ENCODE results near the gene EXOSC1.
"Not testable (repeated sequence)": the region's sequence is repeated elsewhere in the genome, so short reads cannot be mapped to it uniquely, and the experiment has no call there.

EXOSC1 gene

DNA sequence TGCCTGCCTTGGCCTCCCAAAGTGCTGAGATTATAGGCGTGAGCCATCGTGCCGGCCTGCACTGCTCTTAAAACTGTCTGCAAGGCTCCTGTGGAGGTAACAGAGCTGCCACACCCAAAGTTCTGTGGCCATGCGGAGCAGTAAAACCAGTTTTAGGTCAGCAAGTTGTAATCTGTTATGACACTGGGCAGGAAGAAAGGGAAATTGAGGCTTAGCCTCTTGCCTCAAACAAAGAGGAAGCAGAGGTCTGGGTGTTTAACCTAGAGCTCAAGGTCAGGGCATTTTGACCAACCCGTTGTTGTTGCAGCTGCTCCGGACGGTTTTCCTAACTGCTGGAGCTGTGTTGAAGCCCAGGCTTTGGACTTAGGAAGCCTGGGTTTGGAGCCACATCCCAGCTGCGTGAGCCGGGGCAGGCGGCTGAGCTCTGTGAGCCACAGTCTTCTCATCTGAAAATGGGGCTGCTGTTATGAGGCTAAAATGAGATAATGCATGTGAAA, 37.3 kb downstream of the EXOSC1 start:
- no peak overlapping the region for H3K4me3 ChIP-seq (ENCODE audit: low read length)
- TF ChIP-seq, protein P1, sequence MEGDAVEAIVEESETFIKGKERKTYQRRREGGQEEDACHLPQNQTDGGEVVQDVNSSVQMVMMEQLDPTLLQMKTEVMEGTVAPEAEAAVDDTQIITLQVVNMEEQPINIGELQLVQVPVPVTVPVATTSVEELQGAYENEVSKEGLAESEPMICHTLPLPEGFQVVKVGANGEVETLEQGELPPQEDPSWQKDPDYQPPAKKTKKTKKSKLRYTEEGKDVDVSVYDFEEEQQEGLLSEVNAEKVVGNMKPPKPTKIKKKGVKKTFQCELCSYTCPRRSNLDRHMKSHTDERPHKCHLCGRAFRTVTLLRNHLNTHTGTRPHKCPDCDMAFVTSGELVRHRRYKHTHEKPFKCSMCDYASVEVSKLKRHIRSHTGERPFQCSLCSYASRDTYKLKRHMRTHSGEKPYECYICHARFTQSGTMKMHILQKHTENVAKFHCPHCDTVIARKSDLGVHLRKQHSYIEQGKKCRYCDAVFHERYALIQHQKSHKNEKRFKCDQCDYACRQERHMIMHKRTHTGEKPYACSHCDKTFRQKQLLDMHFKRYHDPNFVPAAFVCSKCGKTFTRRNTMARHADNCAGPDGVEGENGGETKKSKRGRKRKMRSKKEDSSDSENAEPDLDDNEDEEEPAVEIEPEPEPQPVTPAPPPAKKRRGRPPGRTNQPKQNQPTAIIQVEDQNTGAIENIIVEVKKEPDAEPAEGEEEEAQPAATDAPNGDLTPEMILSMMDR (conservative IDR thresholded peaks at IDR 0.05; ENCODE audit: low read depth, low read length), result no peak
- no peak for DNase-seq (ENCODE audit: low read depth)

DNA sequence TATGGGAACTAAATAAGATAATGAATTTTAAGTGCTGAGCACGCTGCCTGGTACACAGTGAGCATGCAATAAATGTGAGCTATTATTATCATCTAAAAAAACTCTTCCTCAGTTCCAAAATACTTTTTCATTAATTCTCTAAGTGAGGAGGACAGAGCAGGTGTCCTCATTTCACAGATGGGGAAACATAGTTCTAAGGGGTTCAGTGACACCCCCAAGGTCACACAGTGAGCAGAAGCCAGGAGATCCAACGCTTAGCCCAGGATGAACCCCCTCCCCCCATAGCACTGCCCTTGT, 37.9 kb downstream of the EXOSC1 start:
- TF ChIP-seq, protein P1 (conservative IDR thresholded peaks at IDR 0.05; ENCODE audit: low read depth, low read length), result no peak
- no peak for DNase-seq (ENCODE audit: low read depth)
- H3K4me3 ChIP-seq (ENCODE audit: low read length), result no peak overlapping the region

DNA sequence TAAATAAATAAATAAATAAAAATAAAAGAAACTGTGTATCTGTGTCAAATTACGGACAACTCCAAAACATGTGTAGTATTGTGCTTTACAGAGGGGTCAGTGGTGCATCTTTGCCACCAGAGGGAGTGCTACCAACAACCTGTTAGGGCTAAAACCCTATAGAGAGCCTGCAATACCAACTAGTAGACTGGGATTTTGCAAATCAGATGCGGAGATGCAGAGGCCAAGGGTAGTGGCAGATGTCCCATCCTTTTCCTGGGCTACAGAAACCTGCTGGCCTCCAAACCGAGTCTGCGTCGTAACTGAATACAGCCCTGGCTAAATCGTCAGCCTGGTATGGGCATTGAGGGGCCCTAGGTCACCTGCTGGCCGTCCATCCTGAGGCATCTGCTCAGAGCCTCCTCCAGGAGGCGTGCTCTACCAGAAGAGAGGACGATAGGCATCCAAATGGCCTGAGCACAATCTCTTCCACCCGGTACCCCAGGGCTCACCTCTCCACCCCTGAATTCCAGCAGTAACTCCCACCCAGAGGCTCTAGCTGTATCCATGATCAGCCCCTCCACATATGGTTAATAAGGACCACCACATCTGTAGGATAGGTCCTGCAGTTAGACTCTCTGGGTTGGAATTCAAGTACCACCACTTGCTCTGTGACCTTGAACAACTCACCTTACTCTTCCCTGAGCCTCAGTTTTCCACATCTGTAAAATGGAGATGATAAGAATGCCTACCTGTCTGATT, 38.4 kb downstream of the EXOSC1 start:
- peak overlapping the region; percentile 28 for H3K4me3 ChIP-seq (ENCODE audit: low read length)
- no peak for DNase-seq (ENCODE audit: low read depth)
- TF ChIP-seq, protein P1 (conservative IDR thresholded peaks at IDR 0.05; ENCODE audit: low read depth, low read length), result peak; percentile 73

DNA sequence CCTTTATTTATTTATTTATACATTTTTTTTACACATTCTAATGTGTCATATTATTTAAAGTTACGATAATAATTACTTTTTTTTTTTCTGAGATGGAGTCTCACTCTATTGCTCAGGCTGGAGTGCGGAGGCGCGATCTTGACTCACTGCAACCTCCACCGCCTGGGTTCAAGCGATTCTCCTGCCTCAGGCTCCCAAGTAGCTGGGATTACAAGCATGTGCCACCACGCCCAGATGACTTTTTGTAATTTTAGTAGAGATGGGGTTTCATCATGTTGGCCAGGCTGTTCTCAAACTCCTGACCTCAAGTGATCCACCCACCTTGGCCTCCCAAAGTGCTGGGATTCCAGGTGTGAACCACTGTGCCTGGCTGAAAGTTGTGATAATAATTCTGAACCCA, 39.3 kb downstream of the EXOSC1 start:
- DNase-seq (ENCODE audit: low read depth); H3K4me3 ChIP-seq (ENCODE audit: low read length): not testable (repeated sequence)

DNA sequence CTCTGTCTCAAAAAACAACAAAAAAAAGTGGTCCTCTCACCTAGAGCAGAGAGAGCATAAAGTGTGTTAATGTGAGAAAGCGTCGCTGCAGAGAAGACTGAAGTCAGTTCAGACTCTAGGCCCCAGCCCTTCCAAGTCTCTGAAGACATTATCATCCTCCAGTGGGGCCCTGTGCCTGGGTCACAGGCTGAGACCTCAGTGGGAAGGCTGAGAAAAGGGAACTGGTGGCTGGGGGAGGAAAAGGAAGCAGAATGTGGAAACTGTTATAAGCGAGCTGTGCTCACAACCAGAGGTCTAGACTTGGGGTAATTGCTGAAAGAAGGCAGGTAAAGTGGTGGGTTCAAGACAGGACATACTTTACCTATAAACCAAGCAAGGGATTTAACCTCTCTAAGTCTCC, 39.7 kb downstream of the EXOSC1 start:
- no peak overlapping the region for H3K4me3 ChIP-seq (ENCODE audit: low read length)
- TF ChIP-seq, protein P1 (conservative IDR thresholded peaks at IDR 0.05; ENCODE audit: low read depth, low read length), result no peak
- no peak for DNase-seq (ENCODE audit: low read depth)

DNA sequence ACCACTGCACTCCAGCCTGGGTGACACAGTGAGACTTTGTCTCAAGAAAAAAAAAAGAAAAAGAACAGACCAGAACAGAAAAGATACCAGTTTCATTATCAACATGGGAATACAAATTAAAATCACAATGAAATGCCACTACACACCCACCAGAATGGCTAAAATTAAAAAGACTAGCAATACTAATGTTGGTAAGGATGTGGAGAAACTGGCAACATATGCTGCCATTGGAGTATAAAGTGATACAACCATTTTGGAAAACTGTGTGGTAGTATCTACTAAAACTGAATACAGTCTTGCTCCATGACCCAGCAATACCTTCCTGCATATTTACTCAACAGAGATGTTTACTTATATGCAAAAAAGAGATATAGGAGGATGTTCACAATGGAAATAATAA, 41.8 kb downstream of the EXOSC1 start:
- no peak for DNase-seq (ENCODE audit: low read depth)
- TF ChIP-seq, protein P1 (conservative IDR thresholded peaks at IDR 0.05; ENCODE audit: low read depth, low read length), result no peak
- H3K4me3 ChIP-seq (ENCODE audit: low read length), result no peak overlapping the region

DNA sequence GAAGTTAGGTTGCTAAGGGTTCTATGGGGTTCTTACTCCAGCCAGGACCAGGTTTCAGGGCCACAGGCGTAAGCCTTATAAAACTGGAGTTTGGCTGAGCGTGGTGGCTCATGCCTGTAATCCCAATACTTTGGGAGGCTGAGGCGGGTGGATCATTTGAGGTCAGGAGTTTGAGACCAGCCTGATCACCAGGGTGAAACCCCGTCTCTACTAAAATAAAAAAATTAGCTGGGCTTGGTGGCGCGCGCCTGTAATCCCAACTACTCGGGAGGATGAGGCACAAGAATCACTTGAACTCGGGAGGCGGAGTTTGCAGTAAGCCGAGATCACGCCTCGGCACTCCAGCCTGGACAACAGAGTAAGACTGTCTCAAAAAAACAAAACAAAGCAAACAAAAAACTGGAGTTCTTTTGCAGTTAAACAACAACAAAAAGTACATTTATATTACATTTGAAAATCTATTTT, 44.3 kb downstream of the EXOSC1 start:
- no peak for DNase-seq (ENCODE audit: low read depth)
- TF ChIP-seq, protein P1 (conservative IDR thresholded peaks at IDR 0.05; ENCODE audit: low read depth, low read length), result no peak
- H3K4me3 ChIP-seq (ENCODE audit: low read length), result peak overlapping the region; percentile 95
